ENCODE data around the gene FAM72B.
"Not testable (repeated sequence)": the region's sequence is repeated elsewhere in the genome, so short reads cannot be mapped to it uniquely, and the experiment has no call there.

Gene FAM72B

GRCh38 chr1:121199763-121200162, 15.6 kb upstream of the FAM72B start:
- not testable (repeated sequence) for DNase-seq

GRCh38 chr1:121197095-121197882, 13.1 kb upstream of the FAM72B start:
- DNase-seq, result not testable (repeated sequence)

- DNase-seq, result not testable (repeated sequence)
Observed at GRCh38 chr1:121192512-121192911, 8.4 kb upstream of the FAM72B start.

GRCh38 chr1:121187914-121188313, 3.8 kb upstream of the FAM72B start:
- DNase-seq, result not testable (repeated sequence)

GRCh38 chr1:121186191-121186590, 2.1 kb upstream of the FAM72B start:
- DNase-seq, result not testable (repeated sequence)

GRCh38 chr1:121185140-121185708, 1.1 kb upstream of the FAM72B start:
- DNase-seq, result not testable (repeated sequence)

- DNase-seq, result not testable (repeated sequence)
Observed at GRCh38 chr1:121183867-121184266, 273 bp downstream of the FAM72B start.

- DNase-seq, result not testable (repeated sequence)
Observed at GRCh38 chr1:121178197-121178596, 5.9 kb downstream of the FAM72B start.

GRCh38 chr1:121176649-121177048, 7.5 kb downstream of the FAM72B start:
- DNase-seq, result not testable (repeated sequence)

- DNase-seq, result not testable (repeated sequence)
Observed at GRCh38 chr1:121168152-121168668, 15.9 kb downstream of the FAM72B start.

GRCh38 chr1:121167225-121167738, 16.9 kb downstream of the FAM72B start:
- DNase-seq, result not testable (repeated sequence)

- not testable (repeated sequence) for DNase-seq
Observed at GRCh38 chr1:121165296-121165695, 18.8 kb downstream of the FAM72B start.

GRCh38 chr1:121163850-121164757, 20.0 kb downstream of the FAM72B start:
- DNase-seq, result not testable (repeated sequence)

GRCh38 chr1:121161199-121161901, 22.8 kb downstream of the FAM72B start:
- DNase-seq, result not testable (repeated sequence)

GRCh38 chr1:121160118-121160517, 24.0 kb downstream of the FAM72B start:
- DNase-seq, result not testable (repeated sequence)

- not testable (repeated sequence) for DNase-seq
Observed at GRCh38 chr1:121157609-121158008, 26.5 kb downstream of the FAM72B start.

GRCh38 chr1:121156958-121157603, 27.1 kb downstream of the FAM72B start:
- not testable (repeated sequence) for DNase-seq

GRCh38 chr1:121155671-121156358, 28.3 kb downstream of the FAM72B start:
- not testable (repeated sequence) for DNase-seq

GRCh38 chr1:121154811-121155210, 29.3 kb downstream of the FAM72B start:
- not testable (repeated sequence) for DNase-seq

GRCh38 chr1:121152788-121153187, 31.4 kb downstream of the FAM72B start:
- not testable (repeated sequence) for DNase-seq

- DNase-seq, result not testable (repeated sequence)
Observed at GRCh38 chr1:121151294-121151693, 32.8 kb downstream of the FAM72B start.
